Effector CD4-positive, alpha-beta T cell (primary cell): ENCODE data around the gene CLPX.
"Not testable (repeated sequence)": the region's sequence is repeated elsewhere in the genome, so short reads cannot be mapped to it uniquely, and the experiment has no call there.

ENCODE experiments used
- DNase-seq: peaks from one replicate; pipeline ENCODE4 v3.0.0-alpha.2; 2020

Gene CLPX

GRCh38 chr15:65204931-65205660, 20.0 kb upstream of the CLPX start:
- DNase-seq: no peak

GRCh38 chr15:65204236-65204930, 19.2 kb upstream of the CLPX start:
- DNase-seq: no peak

- no peak for DNase-seq
These were observed 16.8 kb upstream of the CLPX start for GRCh38 chr15:65201918-65202317.

DNA sequence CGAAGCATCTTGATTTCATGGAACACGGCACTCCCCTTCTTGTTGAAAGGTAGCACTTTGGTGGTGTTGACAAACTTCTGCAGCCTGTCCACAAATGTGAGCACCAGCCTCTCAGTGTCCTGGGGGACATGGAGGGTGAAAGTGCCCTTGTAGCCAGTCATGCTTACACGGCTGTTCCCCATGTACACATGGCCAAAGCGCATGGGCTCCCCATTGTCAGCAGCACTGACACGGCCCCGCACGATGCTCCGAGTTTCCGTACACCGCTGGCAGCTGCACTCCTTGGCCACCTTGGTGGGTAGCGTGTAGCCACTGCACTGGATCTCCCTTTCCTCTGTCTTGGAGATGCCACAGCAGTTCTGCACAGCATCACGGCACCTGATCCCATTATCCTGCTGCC, 13.4 kb upstream of the CLPX start:
- DNase-seq: no peak

- DNase-seq: no peak
These were observed 12.1 kb upstream of the CLPX start for GRCh38 chr15:65197337-65197645.

GRCh38 chr15:65196637-65197336, 11.6 kb upstream of the CLPX start:
- DNase-seq: no peak

DNA sequence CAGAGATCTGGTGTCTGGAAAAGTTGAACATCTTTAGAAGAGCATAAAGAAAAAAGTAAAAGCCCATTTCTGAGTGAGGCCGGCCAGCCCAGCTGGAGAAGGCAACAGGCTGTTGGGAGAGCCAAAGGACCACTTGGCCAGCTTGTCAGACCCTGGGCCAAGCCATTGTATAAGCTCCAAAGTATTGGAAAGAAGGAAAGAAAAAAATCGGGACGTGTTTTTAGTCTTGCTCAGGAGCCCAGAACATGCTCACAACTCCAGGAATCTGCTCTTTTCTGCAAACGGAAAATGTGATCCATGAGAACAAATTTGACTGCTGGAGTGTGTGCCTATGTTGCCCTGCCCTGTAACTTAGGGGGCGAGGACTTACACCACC, 10.4 kb upstream of the CLPX start:
- DNase-seq: no peak

DNA sequence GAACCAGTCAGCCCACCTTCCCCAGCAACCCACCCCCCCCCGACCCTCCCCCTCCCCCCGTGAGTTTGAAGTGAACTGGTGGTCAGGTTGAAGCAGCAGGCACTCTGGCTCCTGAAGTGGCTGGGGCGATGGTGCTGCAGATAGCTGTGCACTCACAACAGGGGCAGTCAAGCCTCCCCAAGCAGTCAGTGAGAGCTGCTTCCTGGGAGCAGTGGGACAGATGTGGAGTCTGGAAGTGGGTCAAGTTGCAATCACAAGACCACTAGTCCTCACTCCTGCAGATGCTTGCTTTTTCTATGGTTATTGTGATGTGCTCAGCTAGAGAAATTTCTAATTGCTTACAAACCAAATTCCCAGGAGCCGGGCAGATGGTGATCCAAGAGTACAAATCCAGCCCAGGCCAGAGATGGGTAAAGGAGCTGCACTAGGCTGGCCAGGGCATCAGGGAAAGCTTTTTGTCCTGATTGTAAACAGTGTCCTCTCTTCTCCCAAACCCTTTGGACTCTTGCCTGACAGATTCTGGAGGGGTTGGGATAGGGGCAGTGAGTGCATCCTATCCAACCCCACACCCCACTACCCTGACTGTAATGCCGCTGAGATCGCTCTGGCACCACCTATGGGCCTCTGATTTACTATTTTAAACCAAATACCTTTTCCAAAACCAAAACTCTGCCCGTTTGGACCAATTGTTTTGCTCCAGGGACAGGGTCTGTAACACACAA, 9.8 kb upstream of the CLPX start:
- DNase-seq: no peak

- DNase-seq: no peak
These were observed 6.9 kb upstream of the CLPX start for GRCh38 chr15:65192016-65192415.

DNA sequence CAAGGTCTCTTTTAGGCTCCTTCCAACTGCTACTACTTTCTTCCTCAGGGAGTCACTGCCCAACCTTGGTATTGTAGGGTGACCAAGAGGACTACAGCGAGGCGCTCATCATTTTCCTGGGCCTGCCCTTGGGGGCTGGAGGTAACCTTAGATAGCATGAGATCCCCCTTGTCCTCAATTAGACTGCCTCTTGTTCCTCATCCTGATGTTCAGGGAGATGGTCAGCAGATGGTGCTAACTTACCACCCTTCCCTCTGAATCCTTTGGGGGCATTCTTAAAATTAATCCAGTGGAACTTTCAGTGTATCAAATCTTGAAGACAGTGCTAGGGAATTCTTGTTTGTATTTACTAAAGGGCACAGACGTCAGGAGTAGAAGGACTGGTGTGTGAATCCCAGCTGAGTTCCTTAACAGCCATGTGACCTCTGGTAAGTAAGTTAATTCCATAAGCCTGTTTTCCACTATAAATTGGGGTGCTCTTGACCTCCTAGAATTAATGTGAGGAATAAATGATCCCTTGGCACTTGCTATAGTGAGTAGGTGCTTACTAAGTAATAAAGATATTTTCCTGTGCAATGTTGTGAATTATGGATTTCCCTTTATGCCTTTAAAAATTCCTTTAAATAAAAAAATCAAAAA, 4.1 kb upstream of the CLPX start:
- DNase-seq: no peak

DNA sequence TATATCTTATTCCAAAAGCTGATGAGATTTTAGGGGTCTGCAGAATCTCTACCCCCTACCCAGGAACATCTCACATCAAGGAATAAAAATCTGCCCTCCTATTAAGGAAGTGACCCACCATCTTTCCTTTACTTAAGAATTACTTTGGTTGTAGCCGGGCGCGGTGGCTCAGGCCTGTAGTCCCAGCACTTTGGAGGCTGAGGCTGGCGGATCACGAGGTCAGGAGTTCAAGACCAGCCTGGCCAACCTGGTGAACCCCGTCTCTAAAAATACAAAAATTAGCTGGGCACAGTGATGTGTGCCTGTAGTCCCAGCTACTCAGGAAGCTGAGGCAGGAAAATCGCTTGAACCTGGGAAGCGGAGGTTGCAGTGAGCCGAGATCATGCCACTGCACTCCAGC, 3.3 kb upstream of the CLPX start:
- DNase-seq: not testable (repeated sequence)

- DNase-seq: no peak
These were observed 756 bp downstream of the CLPX start for GRCh38 chr15:65184305-65184867.

DNA sequence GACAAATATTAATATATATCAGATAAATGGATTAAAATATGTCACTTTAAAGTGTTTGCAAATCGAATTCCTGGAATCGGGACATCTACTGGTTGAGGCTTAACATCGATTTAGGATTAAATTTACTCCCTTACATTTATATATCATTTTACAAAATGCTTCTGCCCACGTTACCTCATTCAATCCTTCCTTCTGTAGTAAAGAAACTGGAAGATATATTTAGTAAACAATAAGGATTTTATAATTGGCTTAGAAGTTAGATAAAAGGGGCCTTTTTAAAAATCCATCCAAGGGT, 1.3 kb downstream of the CLPX start:
- DNase-seq: no peak

DNA sequence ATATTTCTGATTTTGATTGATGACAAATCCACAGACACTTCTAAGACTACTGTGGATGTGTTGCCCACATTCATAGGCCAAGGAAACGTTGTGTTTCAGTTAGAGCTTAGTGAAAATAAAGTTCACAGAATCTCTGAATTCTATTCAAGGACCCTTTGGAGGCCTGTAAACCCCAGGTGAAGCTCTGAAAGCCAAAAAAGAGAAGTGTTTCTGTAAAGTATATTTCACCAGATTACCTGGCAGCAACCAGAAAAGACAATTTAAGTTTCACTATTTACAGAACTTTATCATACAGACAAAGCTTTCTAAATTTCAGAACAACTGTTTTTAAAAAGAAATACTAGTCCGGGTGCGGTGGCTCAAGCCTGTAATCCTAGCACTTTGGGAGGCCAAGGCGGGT, 2.6 kb downstream of the CLPX start:
- DNase-seq: no peak

DNA sequence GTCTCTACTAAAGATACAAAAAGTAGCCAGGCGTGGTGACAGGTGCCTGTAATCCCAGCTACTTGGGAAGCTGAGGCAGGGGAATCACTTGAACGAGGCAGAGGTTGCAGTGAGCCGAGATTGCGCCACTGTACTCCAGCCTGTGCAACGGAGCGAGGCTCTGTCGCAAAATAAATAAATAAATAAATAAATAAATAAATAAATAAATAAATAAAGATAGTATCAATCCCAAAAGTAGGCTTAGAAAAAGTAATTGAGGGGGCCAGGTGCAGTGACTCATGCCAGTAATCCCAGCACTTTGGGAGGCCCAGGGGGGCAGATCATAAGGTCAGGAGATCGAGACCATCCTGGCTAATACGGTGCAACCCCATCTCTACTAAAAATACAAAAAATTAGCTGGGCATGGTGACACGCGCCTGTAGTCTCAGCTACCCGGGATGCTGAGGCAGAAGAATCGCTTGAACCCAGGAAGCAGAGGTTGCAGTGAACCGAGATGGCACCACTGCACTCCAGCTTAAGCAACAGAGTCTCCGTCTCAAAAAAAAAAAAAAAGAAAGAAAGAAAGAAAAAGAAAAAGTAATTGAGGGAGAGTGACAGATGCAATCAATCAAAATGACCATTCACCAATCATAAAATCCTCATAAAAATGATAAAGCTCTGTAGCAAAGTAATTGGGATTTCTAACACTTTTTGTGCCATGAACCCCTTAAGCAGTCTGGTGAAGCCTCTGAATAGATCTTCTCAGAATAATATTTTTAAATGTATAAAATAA, 3.4 kb downstream of the CLPX start:
- not testable (repeated sequence) for DNase-seq

DNA sequence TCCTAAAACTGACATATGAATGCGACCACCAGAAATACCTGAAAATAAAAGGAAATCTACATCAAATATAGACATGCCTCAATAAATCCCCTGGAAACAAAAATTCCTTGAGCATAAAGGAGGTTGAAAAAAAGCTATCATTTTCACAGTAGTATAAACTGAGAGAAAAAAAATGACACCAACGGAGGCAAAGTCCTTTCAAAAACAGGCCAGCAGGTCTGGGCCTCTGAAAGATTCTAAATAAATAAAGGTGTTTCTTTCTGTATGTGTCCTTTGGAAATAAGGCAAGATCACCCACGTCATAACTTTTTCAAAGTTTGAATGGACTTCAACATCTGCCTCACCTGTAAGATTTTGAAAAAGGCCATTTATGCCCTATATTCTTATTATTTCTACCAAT, 5.0 kb downstream of the CLPX start:
- no peak for DNase-seq

- DNase-seq: no peak
These were observed 7.2 kb downstream of the CLPX start for GRCh38 chr15:65177901-65178300.

GRCh38 chr15:65176056-65176455, 9.1 kb downstream of the CLPX start:
- no peak for DNase-seq

GRCh38 chr15:65175511-65175910, 9.6 kb downstream of the CLPX start:
- DNase-seq: no peak

GRCh38 chr15:65174509-65174908, 10.6 kb downstream of the CLPX start:
- DNase-seq: no peak

GRCh38 chr15:65172531-65172930, 12.6 kb downstream of the CLPX start:
- DNase-seq: no peak

- DNase-seq: no peak
These were observed 13.7 kb downstream of the CLPX start for GRCh38 chr15:65171428-65171827.
